ENCODE measurements around the gene INPP5D. TPM values are rescaled to one million over a fixed set of nuclear protein-coding genes. Genes with fewer than 3 reads are reported as not detected.

Gene INPP5D
- total and polyA plus RNA-seq, 2 of the 8 experiments (the other 6 are each of a cell fraction or from before 2014, with no cell fraction given): 4.5 to 7.1 TPM

- no peak overlapping the region for H3K56ac ChIP-seq (replicated peaks; ENCODE audit: insufficient read length, low read depth, low read length)
- H3K23ac ChIP-seq (ENCODE audit: insufficient read length): no peak overlapping the region
- FAIRE-seq (no peak), DNase-seq (ENCODE audit: low read depth in 1 of 2, low spot score in 2 of 2) (no peak)
- H2AFZ ChIP-seq (ENCODE audit: low read length): no peak overlapping the region
- H2BK12ac ChIP-seq (ENCODE audit: low read depth, low read length): no peak overlapping the region
- H3K23me2 ChIP-seq (ENCODE audit: low read depth, low read length): no peaks in the 10 kb centered on the region
- no peaks in the 10 kb centered on the region for H3K27me3 ChIP-seq (replicated peaks in 1 of 4; ENCODE audit: control insufficient read depth in 3 of 4, extremely low read depth in 1 of 4, insufficient read depth in 3 of 4, low read length in 3 of 4)
- H4K5ac ChIP-seq (ENCODE audit: insufficient read length, low read depth, low read length): no peak overlapping the region
- no peak for TF ChIP-seq CTBP2 (IDR thresholded peaks at IDR 0.05; ENCODE audit: borderline replicate concordance, insufficient read depth, insufficient read length, low read length)
- TF ChIP-seq SIN3A (conservative IDR thresholded peaks at IDR 0.05 in 1 of 2, IDR thresholded peaks at IDR 0.05 in 1 of 2; ENCODE audit: low read depth in 1 of 2, low read length in 2 of 2): no peak
- no peak for TF ChIP-seq SP2 (IDR thresholded peaks at IDR 0.05; ENCODE audit: low read length)
- no peaks in the 10 kb centered on the region; a peak in 1 of 7 replicates for H3K4me1 ChIP-seq (replicated peaks in 1 of 4; ENCODE audit: control insufficient read depth in 3 of 4, insufficient read depth in 4 of 4, low read length in 3 of 4)
- 90% methylated on average over 2 of the region's 2 CpGs; no CpG with 5 or more reads in 1 of the 2 experiments for WGBS, 2 experiments (ENCODE audit: extremely low coverage in 1 of 2, insufficient coverage in 1 of 2, insufficient read length in 1 of 2, insufficient replicate concordance in 2 of 2, low coverage in 1 of 2, low lambda C conversion rate in 2 of 2, missing lambda C conversion rate in 1 of 2)
- no peaks in the 10 kb centered on the region for H3K9me3 ChIP-seq (ENCODE audit: insufficient read depth in 2 of 2, low read depth in 1 of 2, low read length in 1 of 2)
- H3K27ac ChIP-seq (ENCODE audit: low read depth, low read length): no peak overlapping the region
- no peak overlapping the region for H3K14ac ChIP-seq (ENCODE audit: insufficient read length)
- H2BK5ac ChIP-seq (ENCODE audit: low read depth, low read length): no peak overlapping the region
- no peak overlapping the region for H2BK120ac ChIP-seq (replicated peaks; ENCODE audit: low read depth, low read length)
- ChIA-PET CTCF (ENCODE audit: partially characterized antibody) (interaction anchor here (0.7 to 2.2 kb wide), 5 partner anchors 9 to 180 kb away, joined by 3 to 7 read pairs (median 3); no protein-coding TSS in a partner anchor), POLR2A (ENCODE audit: partially characterized antibody) (no interaction called here)
- H3K79me1 ChIP-seq (ENCODE audit: low read depth, low read length): no peaks in the 10 kb centered on the region
- no peak overlapping the region for H3K4me2 ChIP-seq (ENCODE audit: insufficient read depth in 1 of 2, low read depth in 2 of 2, low read length in 2 of 2)
- no peak overlapping the region for H2AK5ac ChIP-seq (ENCODE audit: low read depth, low read length)
- no peak overlapping the region for H3K9ac ChIP-seq (replicated peaks in 1 of 4; ENCODE audit: extremely low read depth in 1 of 4, low read depth in 3 of 4, low read length in 3 of 4)
- no peaks in the 10 kb centered on the region for H3K79me2 ChIP-seq (ENCODE audit: control insufficient read depth in 1 of 2, insufficient read depth in 2 of 2, low read length in 2 of 2)
- H4K20me1 ChIP-seq (replicated peaks in 1 of 2; ENCODE audit: control insufficient read depth in 1 of 2, insufficient read depth in 2 of 2, low read length in 2 of 2): no peaks in the 10 kb centered on the region
- no peak overlapping the region for H2BK20ac ChIP-seq (ENCODE audit: low read length)
- H4K8ac ChIP-seq (ENCODE audit: extremely low read depth, insufficient read depth, low read length): no peak overlapping the region
- no peaks in the 10 kb centered on the region for H3K36me3 ChIP-seq (ENCODE audit: control insufficient read depth in 2 of 4, insufficient read depth in 4 of 4, low read length in 3 of 4)
- no peak overlapping the region for H2BK15ac ChIP-seq (ENCODE audit: low read length)
- no peak overlapping the region for H3K4me3 ChIP-seq (ENCODE audit: extremely low read depth in 1 of 4, insufficient read depth in 2 of 4, low read depth in 3 of 4, low read length in 4 of 4)
- no peak overlapping the region for H4K91ac ChIP-seq (replicated peaks; ENCODE audit: insufficient read length, low read length)
- H3K4ac ChIP-seq (replicated peaks; ENCODE audit: insufficient read length, low read depth, low read length): no peak overlapping the region
- no peak overlapping the region for H3K18ac ChIP-seq (ENCODE audit: extremely low read depth, low read length)
Measured at GRCh38 chr2:233240897-233241296, 180.8 kb downstream of the INPP5D start.

All from H1 (cell line).